Measurements from ENCODE around the gene NYAP1.

NYAP1 gene

GRCh38 chr7:100465299-100465698 lies 18.4 kb upstream of the NYAP1 start:
- no peak overlapping the region for H3K4me3 ChIP-seq (ENCODE audit: control insufficient read depth, low read depth, low read length)
- DNase-seq (ENCODE audit: low read depth), result no peak
- TF ChIP-seq CTCF (conservative IDR thresholded peaks at IDR 0.05; ENCODE audit: control insufficient read depth, insufficient read depth, low read depth, low read length), result no peak

GRCh38 chr7:100465702-100466311 lies 17.9 kb upstream of the NYAP1 start:
- H3K4me3 ChIP-seq (ENCODE audit: control insufficient read depth, low read depth, low read length), result no peak overlapping the region
- peak; percentile 70 for DNase-seq (ENCODE audit: low read depth)
- TF ChIP-seq CTCF (conservative IDR thresholded peaks at IDR 0.05; ENCODE audit: control insufficient read depth, insufficient read depth, low read depth, low read length), result peak; percentile 64

- H3K4me3 ChIP-seq (ENCODE audit: control insufficient read depth, low read depth, low read length), result no peak overlapping the region
- DNase-seq (ENCODE audit: low read depth), result no peak
- no peak for TF ChIP-seq CTCF (conservative IDR thresholded peaks at IDR 0.05; ENCODE audit: control insufficient read depth, insufficient read depth, low read depth, low read length)
Observed at GRCh38 chr7:100466653-100467605, 16.8 kb upstream of the NYAP1 start.

GRCh38 chr7:100467638-100468373 lies 15.9 kb upstream of the NYAP1 start:
- H3K4me3 ChIP-seq (ENCODE audit: control insufficient read depth, low read depth, low read length), result no peak overlapping the region
- TF ChIP-seq CTCF (conservative IDR thresholded peaks at IDR 0.05; ENCODE audit: control insufficient read depth, insufficient read depth, low read depth, low read length), result no peak

GRCh38 chr7:100469227-100470044 lies 14.3 kb upstream of the NYAP1 start:
- TF ChIP-seq CTCF (conservative IDR thresholded peaks at IDR 0.05; ENCODE audit: control insufficient read depth, insufficient read depth, low read depth, low read length), result peak; percentile 87
- DNase-seq (ENCODE audit: low read depth), result peak; percentile 68

More at GRCh38 chr7:100467638-100468373, 15.9 kb upstream of the NYAP1 start:
- no peak for DNase-seq (ENCODE audit: low read depth)

DNA sequence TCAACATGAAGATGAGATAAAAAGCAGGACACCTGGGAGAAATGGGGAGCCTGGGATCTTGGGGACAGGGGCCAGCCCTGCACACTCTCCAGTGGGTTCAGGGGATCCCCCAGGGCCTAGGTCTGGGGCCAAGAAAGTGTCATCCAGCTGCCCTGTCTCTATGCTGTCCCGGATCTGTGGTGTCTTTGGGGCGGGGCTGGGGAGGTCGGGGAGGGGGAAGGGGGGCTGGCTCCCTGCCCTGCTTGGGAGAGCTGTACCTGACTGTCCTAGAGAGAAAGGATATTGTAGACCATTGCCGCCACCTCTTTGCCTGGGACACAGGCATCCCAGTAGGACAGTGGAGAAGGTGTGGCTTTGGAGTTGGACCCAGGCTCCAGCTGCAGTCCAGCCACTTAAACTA lies 12.7 kb upstream of the NYAP1 start:
- H3K4me3 ChIP-seq (ENCODE audit: control insufficient read depth, low read depth, low read length), result no peak overlapping the region
- no peak for DNase-seq (ENCODE audit: low read depth)
- no peak for TF ChIP-seq CTCF (conservative IDR thresholded peaks at IDR 0.05; ENCODE audit: control insufficient read depth, insufficient read depth, low read depth, low read length)

More at GRCh38 chr7:100469227-100470044, 14.3 kb upstream of the NYAP1 start:
- no peak overlapping the region for H3K4me3 ChIP-seq (ENCODE audit: control insufficient read depth, low read depth, low read length)
